A549 (cell line): ENCODE data around the gene TMEM121B.

ENCODE experiments used
- BHLHE40 ChIP-seq: IDR thresholded peaks from 2 replicates; pipeline ENCODE4 v1.6.1; 2012; ENCODE audit warnings: low read depth, low read length, inconsistent platforms
- KDM5A ChIP-seq: fragments of 200-600 bp; sonication (generic); IDR thresholded peaks from 2 replicates; pipeline ENCODE4 v1.6.1; 2016; ENCODE audit warnings: antibody characterized with exemption, mild to moderate bottlenecking
- PBX3 ChIP-seq: IDR thresholded peaks from 2 replicates; pipeline ENCODE4 v1.6.1; 2012
- USF2 ChIP-seq: fragments of 450-650 bp; IDR thresholded peaks from 2 replicates; pipeline ENCODE4 v1.6.1; 2014; ENCODE audit warnings: antibody characterized with exemption

- TF ChIP-seq BHLHE40: no peak
- no peak for TF ChIP-seq KDM5A
- TF ChIP-seq PBX3: no peak
- TF ChIP-seq USF2: no peak
Measured at GRCh38 chr22:17083255-17083654, 37.9 kb downstream of the TMEM121B start.
